B cell (primary cell): ENCODE measurements around the gene SH3TC1. TPM values are rescaled to one million over a fixed set of nuclear protein-coding genes. Genes with fewer than 3 reads are reported as not detected.

Experiments
- ATAC-seq: fragments of 200-7000 bp; cut with Tn5 transposase; one replicate; pipeline ENCODE4 v1.10.0; 2021; ENCODE audit warnings: low read depth, mild to moderate bottlenecking, moderate number of reproducible peaks, moderate library complexity
- CTCF ChIA-PET: fragments of 350-600 bp; sonication (Branson Sonifier 250); formaldehyde crosslinking; loops from one replicate; lab custom pipeline; 2021; ENCODE audit warnings: antibody characterized with exemption, inconsistent platforms; lab: Charles Lee
- POLR2A ChIA-PET: fragments of 350-600 bp; sonication (Branson Sonifier 250); formaldehyde crosslinking; loops from one replicate; lab custom pipeline; 2021; ENCODE audit warnings: antibody characterized with exemption; lab: Charles Lee
- DNase-seq: peaks from one replicate; pipeline ENCODE4 v3.0.0; 2013
- H2AFZ ChIP-seq: 2 replicates; pipeline ENCODE4 v1.6.1; 2012; ENCODE audit warnings: mild to moderate bottlenecking, low read depth, low read length; ENCODE audit not compliant: insufficient read depth, poor library complexity, severe bottlenecking
- H3K27ac ChIP-seq, 2 donors: 1 replicate in 1 of 2; 2 replicates in 1 of 2; pipeline ENCODE4 v1.5.1; 2012 to 2013; ENCODE audit warnings: low read length in 2 of 2, mild to moderate bottlenecking in 2 of 2, moderate library complexity in 1 of 2
- H3K27me3 ChIP-seq, 4 experiments: fragments of 200-600 bp in 1 of 4; sonication (generic) in 1 of 4; replicated peaks in 1 of 4; 1 replicate in 2 of 4; 2 replicates in 2 of 4; pipeline versions ENCODE4 v1.6.1 to v1.7.0; 2013 to 2016; ENCODE audit warnings: low read length in 3 of 4, mild to moderate bottlenecking in 2 of 4, mixed read lengths in 1 of 4, moderate library complexity in 1 of 4; ENCODE audit not compliant: insufficient read depth in 4 of 4, control insufficient read depth in 3 of 4; ENCODE audit errors: control extremely low read depth in 1 of 4
- H3K36me3 ChIP-seq, 2 experiments: replicated peaks in 1 of 2; 1 replicate in 1 of 2; 2 replicates in 1 of 2; pipeline versions ENCODE4 v1.6.1 to v1.7.1; 2013; ENCODE audit warnings: low read length in 1 of 2; ENCODE audit not compliant: insufficient read depth in 2 of 2, control insufficient read depth in 1 of 2; ENCODE audit errors: control extremely low read depth in 1 of 2, extremely low read depth in 1 of 2
- H3K4me1 ChIP-seq, 2 donors: fragments of 200-600 bp in 1 of 2; sonication (generic) in 1 of 2; 1 replicate in 1 of 2; 2 replicates in 1 of 2; pipeline versions ENCODE4 v1.5.1 to v1.6.1; 2013 to 2017; ENCODE audit warnings: low read length in 2 of 2; ENCODE audit not compliant: control insufficient read depth in 2 of 2, insufficient read depth in 2 of 2
- H3K4me2 ChIP-seq: replicated peaks from 2 replicates; pipeline ENCODE3; 2012; ENCODE audit warnings: mild to moderate bottlenecking, low read depth, low read length; ENCODE audit not compliant: poor library complexity, severe bottlenecking
- H3K4me3 ChIP-seq, 5 experiments: fragments of 200-600 bp in 1 of 5; sonication (generic) in 1 of 5; 1 replicate in 3 of 5; 2 replicates in 2 of 5; pipeline versions ENCODE4 v1.5.1 to v1.7.0; 2011 to 2016; ENCODE audit warnings: low read length in 4 of 5, mild to moderate bottlenecking in 4 of 5, low read depth in 2 of 5, control low read depth in 1 of 5, moderate library complexity in 1 of 5; ENCODE audit not compliant: insufficient read depth in 1 of 5; ENCODE audit errors: control extremely low read depth in 1 of 5, extremely low read depth in 1 of 5
- H3K79me2 ChIP-seq: fragments of 200-600 bp; sonication (generic); one replicate; pipeline ENCODE4 v1.6.0; 2016; ENCODE audit warnings: low read length; ENCODE audit not compliant: control insufficient read depth, insufficient read depth
- H3K9ac ChIP-seq: fragments of 200-600 bp; sonication (generic); 2 replicates; pipeline ENCODE4 v1.6.1; 2017; ENCODE audit warnings: mild to moderate bottlenecking, low read length, moderate library complexity
- H3K9me3 ChIP-seq, 3 donors: one replicate each; pipeline versions ENCODE4 v1.6.1 to v1.7.1; 2013; ENCODE audit warnings: low read length in 2 of 3; ENCODE audit not compliant: control insufficient read depth in 2 of 3, insufficient read depth in 1 of 3; ENCODE audit errors: control extremely low read depth in 1 of 3
- H4K20me1 ChIP-seq: 2 replicates; pipeline ENCODE4 v1.6.0; 2012; ENCODE audit warnings: mild to moderate bottlenecking, low read length; ENCODE audit not compliant: insufficient read depth, control insufficient read depth, poor library complexity, severe bottlenecking
- H3K27ac Mint-ChIP-seq: one replicate; pipeline ENCODE4 v1.8.0; 2021; ENCODE audit warnings: mixed read lengths
- H3K27me3 Mint-ChIP-seq: one replicate; pipeline ENCODE4 v1.8.0; 2021; ENCODE audit warnings: mixed read lengths
- H3K4me1 Mint-ChIP-seq: one replicate; pipeline ENCODE4 v1.8.0; 2021; ENCODE audit warnings: mixed read lengths
- H3K4me3 Mint-ChIP-seq: one replicate; pipeline ENCODE4 v1.8.0; 2021; ENCODE audit warnings: mixed read lengths
- H3K9me3 Mint-ChIP-seq: one replicate; pipeline ENCODE4 v1.8.0; 2022; ENCODE audit warnings: mixed read lengths; ENCODE audit not compliant: insufficient read depth
- CTCF ChIP-seq: fragments of 200-600 bp; IDR thresholded peaks from one replicate; pipeline ENCODE4 v1.8.0; 2022; ENCODE audit warnings: antibody characterized with exemption, mild to moderate bottlenecking
- EZH2 ChIP-seq: IDR thresholded peaks from 2 replicates; pipeline ENCODE4 v1.6.1; 2012; ENCODE audit warnings: borderline replicate concordance, low read depth, mild to moderate bottlenecking, moderate library complexity, low read length; ENCODE audit not compliant: insufficient read depth, poor library complexity, severe bottlenecking
- WGBS: methylation state at CpG from one replicate; pipeline ENCODE4 v1.1.5; 2013; ENCODE audit warnings: missing lambda C conversion rate; ENCODE audit not compliant: insufficient coverage; 5-methylcytosine and 5-hydroxymethylcytosine counted together
- intact Hi-C: fragments of 100-400 bp; cut with micrococcal nuclease; formaldehyde crosslinking; loops from one replicate; pipeline ENCODE4 v1.10.0; 2022
- polyA plus RNA-seq: library from polyadenylated mRNA; depleted of rRNA; stranded (reverse); fragments of >200 nt; gene quantifications from 2 replicates; pipeline ENCODE4 v1.2.3, GENCODE V29; 2012
- total RNA-seq, 2 donors: library from RNA; stranded (reverse); fragments of 120-200 nt in 1 of 2; gene quantifications; 1 replicate in 1 of 2; 2 replicates in 1 of 2; pipeline versions ENCODE4 v1.2.3 to v1.2.4, GENCODE V29; 2013 to 2022

The SH3TC1 gene
- total and polyA plus RNA-seq, 2 donors (not counting 1 experiment from before 2014, with no cell fraction given): 63.8 to 388 TPM

GRCh38 chr4:8279321-8280157 lies 80.4 kb downstream of the SH3TC1 start:
- no peak for DNase-seq
- Histone ChIP-seq H3K27me3 (no peaks in the 10 kb centered on the region), H3K27ac (no peak overlapping the region), H3K9me3 (no peaks in the 10 kb centered on the region), H3K79me2 (no peaks in the 10 kb centered on the region), H3K4me2 (no peak overlapping the region), H3K9ac (no peak overlapping the region), H2AFZ (no peak overlapping the region), H3K4me1 (no peaks in the 10 kb centered on the region), H3K36me3 (no peaks in the 10 kb centered on the region), H4K20me1 (no peaks in the 10 kb centered on the region), H3K4me3 (no peak overlapping the region)
- Mint-ChIP-seq H3K27me3 (peaks cover under 1% of the 10 kb centered on the region), H3K9me3 (no peaks in the 10 kb centered on the region), H3K4me1 (no peaks in the 10 kb centered on the region), H3K27ac (no peak overlapping the region), H3K4me3 (no peak overlapping the region)
- no peak for TF ChIP-seq EZH2
- no peak for TF ChIP-seq CTCF
- no peak for ATAC-seq
- WGBS: 63% methylated on average over 21 of the region's 22 CpGs
- CTCF ChIA-PET: no interaction called here
- intact Hi-C loops: no loop called here
- POLR2A ChIA-PET: no interaction called here

DNA sequence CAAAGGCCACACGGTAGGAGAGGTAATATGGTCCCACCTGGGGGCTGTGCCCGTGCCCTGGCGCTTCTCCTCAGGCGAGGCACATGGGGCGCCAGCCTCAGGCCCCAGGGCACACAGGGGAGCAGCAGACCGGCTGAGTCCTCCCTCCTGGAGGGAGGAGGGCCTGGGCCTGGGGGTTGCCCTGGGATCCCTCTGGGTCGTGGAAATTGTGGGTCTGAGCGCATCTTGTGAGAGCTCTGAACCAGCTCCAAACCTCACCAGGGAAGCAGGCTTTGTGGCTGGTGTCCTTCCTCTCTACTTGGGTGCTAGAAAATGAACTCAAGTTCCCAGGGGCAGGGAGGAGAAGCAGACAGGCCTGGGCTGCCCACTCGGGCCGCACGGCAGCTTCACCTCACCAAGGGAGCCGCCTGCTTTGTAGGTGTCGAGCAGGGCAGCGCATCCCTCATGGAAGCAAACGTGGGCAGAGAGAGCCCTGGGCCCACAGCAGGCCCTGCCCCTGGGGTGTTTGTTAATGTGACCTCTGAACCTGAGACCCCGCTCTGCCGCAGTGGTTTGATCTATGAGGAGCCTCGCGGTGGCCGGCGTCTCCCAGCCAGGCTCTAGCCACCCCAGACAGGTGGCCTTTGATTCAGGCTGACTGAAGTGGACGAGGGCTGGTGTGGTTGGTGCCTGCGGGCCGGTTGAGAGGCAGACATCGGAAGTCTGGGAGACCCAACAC lies 81.2 kb downstream of the SH3TC1 start:
- H3K4me1 Mint-ChIP-seq: no peaks in the 10 kb centered on the region
- Histone ChIP-seq H3K4me1 (no peaks in the 10 kb centered on the region), H3K27me3 (no peaks in the 10 kb centered on the region), H4K20me1 (no peaks in the 10 kb centered on the region), H3K4me2 (no peak overlapping the region), H2AFZ (no peak overlapping the region), H3K9ac (no peak overlapping the region), H3K36me3 (no peaks in the 10 kb centered on the region), H3K9me3 (no peaks in the 10 kb centered on the region), H3K27ac (no peak overlapping the region), H3K79me2 (no peaks in the 10 kb centered on the region), H3K4me3 (no peak overlapping the region)
- H3K9me3 Mint-ChIP-seq: no peaks in the 10 kb centered on the region
- TF ChIP-seq EZH2 (no peak), CTCF (no peak)
- WGBS: 90% methylated on average over 25 of the region's 25 CpGs
- H3K27ac Mint-ChIP-seq: no peak overlapping the region
- H3K4me3 Mint-ChIP-seq: no peak overlapping the region
- DNase-seq (no peak), ATAC-seq (no peak)
- intact Hi-C loops: no loop called here
- POLR2A ChIA-PET: no interaction called here
- no peaks in the 10 kb centered on the region for H3K27me3 Mint-ChIP-seq
- CTCF ChIA-PET: no interaction called here
